ENCODE results near the gene TGFBR3.

GRCh38 chr1:91749788-91750231, 136.1 kb downstream of the TGFBR3 start:
- TF ChIP-seq POLR2A (IDR thresholded peaks at IDR 0.05; ENCODE audit: low read length): no peak
- no peak for TF ChIP-seq GATA1 (IDR thresholded peaks at IDR 0.05; ENCODE audit: low read depth, low read length)

All from erythroblast (primary cell).